Activated naive CD4-positive, alpha-beta T cell treated with anti-CD3 and anti-CD28 coated beads, Interleukin-2, amount 10 ng/mL, durations not matched to agents 5 hours and 36 hours (primary cell): ENCODE measurements around the gene SLC16A12. TPM values are rescaled to one million over a fixed set of nuclear protein-coding genes. Genes with fewer than 3 reads are reported as not detected.

Experiments
- total RNA-seq, 2 experiments: library from RNA; stranded (reverse); gene quantifications; one replicate each; pipeline ENCODE4 v1.2.3, GENCODE V29; 2021

SLC16A12 gene, protein sequence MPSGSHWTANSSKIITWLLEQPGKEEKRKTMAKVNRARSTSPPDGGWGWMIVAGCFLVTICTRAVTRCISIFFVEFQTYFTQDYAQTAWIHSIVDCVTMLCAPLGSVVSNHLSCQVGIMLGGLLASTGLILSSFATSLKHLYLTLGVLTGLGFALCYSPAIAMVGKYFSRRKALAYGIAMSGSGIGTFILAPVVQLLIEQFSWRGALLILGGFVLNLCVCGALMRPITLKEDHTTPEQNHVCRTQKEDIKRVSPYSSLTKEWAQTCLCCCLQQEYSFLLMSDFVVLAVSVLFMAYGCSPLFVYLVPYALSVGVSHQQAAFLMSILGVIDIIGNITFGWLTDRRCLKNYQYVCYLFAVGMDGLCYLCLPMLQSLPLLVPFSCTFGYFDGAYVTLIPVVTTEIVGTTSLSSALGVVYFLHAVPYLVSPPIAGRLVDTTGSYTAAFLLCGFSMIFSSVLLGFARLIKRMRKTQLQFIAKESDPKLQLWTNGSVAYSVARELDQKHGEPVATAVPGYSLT
- total RNA-seq, result not detected

GRCh38 chr10:89535171-89536012, at the start of gene SLC16A12:
Gene SLC16A12 (minus strand): TSS chr10:89535594. CDS start chr10:89462578, 73,016 bp downstream.

DNA sequence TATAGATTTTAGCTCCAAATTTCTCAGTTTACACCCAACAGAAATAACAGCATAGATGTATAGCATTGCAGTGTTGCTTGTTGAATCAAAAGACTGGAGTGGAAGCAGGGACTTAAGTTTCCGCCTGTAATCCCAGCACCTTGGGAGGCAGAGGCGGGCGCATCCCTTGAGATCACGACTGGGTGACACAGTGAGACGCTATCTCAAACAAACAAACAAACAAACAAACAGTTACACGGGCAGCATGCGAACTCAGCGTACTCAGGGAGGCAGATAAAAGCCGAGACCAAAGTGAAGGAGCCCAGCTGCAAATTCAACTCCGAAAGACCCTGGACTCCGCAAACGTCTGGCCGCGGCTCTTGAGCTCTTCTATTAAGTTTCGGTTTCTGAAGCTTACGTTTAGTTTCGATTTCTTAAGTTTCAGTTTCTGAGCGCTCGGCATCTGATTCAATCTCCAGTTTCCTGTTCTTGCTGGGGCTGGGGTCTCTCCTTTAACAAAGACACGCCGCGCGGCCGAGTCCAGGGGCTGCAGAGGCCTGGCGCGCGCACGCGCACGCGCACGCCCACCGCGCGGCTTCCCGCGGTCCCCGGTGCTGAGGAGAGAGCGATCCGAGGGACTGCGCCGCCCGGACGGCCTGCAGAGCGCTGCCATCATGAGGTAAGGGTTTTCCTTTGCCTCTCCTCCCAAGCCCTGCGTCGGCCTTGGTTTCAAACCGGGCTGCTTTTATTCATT, 121.1 kb downstream of the SLC16A12 start, which contains the start of gene IFIT5:
Gene IFIT5 (plus strand): TSS at position 423 of the 733 bp plus-strand sequence. CDS start 231 bp downstream, at position 654.

DNA sequence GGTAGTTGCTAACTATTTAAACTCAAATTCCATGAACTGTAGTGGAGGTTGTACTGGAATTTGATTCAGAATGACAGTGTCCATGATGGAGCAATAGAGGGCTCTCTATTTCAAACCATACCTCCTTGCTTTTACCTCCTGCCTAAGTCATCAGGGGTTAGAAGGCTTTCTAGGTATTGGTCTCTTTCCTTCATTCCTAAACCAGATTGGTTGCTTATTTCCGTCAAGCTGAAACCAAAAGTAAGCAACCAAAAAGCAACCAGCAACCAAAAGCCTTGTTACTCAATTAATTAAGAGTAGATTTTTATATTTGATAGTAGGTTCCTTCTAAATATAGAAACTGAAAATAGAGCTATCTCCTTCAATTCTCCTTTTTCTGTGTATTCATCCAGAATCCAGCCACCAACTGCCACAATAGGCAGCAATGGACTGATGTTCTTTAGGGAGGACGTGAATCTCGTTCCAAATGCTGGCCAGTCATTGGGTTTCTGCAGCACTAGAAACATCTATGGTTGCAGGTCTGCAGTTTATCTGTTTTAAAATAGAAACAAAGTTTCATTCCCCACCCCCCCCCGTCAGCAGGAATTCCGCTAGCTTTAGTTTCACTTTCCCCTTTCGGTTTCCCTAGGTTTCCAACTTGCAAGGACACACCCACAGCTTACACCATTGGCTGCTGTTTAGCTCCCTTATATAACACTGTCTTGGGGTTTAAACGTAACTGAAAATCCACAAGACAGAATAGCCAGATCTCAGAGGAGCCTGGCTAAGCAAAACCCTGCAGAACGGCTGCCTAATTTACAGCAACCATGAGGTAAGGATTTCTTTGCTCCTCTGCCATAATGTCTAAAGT, 143.3 kb downstream of the SLC16A12 start, which contains the start of gene IFIT1:
Gene IFIT1 (plus strand): TSS at position 717 of the 850 bp plus-strand sequence. CDS start 90 bp downstream, at position 807.

Other genes with a start within 250 kb of the SLC16A12 start
- gene IFIT2, start 233.5 kb downstream of the SLC16A12 start, total RNA-seq, result 1 to 10 TPM; 3.9 to 4.3 TPM
- 1 to 10 TPM; 3.1 to 3.6 TPM for gene IFIT3, start 207.6 kb downstream of the SLC16A12 start, total RNA-seq
- not detected for gene IFIT1B, start 157.5 kb downstream of the SLC16A12 start, total RNA-seq
- 1 to 10 TPM; 2.8 to 2.9 TPM for gene IFIT1, start 143.0 kb downstream of the SLC16A12 start, total RNA-seq
- gene IFIT5, start 121.0 kb downstream of the SLC16A12 start, total RNA-seq, result 10 to 100 TPM; 16.2 to 17.0 TPM
- 1 to 10 TPM; 4.0 to 4.3 TPM for gene PANK1, start 109.6 kb upstream of the SLC16A12 start, total RNA-seq
- 10 to 100 TPM; 49.4 to 53.1 TPM for gene KIF20B, start 166.0 kb upstream of the SLC16A12 start, total RNA-seq